ENCODE results near the gene WDR7.

DNA sequence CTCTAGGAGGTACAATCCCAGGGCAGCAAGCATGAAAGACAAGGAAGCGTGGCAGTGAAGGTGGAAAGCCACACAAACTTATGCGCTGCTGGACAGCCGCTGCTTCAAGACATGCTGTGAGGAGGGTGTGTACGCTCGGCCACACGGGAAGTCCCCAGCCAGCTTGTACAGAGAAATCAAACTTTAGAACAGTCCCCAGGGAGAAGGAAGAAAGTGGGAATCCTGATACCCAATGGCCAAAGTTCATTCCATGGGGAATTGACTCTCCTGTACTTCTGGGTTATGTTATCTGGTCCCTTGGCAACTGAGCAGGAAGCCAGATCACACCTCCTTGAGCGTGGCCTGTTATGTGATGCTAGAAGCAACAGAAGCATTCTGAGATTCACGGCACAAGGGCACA is 409.7 kb downstream of the WDR7 start:
- TF ChIP-seq, protein P1, sequence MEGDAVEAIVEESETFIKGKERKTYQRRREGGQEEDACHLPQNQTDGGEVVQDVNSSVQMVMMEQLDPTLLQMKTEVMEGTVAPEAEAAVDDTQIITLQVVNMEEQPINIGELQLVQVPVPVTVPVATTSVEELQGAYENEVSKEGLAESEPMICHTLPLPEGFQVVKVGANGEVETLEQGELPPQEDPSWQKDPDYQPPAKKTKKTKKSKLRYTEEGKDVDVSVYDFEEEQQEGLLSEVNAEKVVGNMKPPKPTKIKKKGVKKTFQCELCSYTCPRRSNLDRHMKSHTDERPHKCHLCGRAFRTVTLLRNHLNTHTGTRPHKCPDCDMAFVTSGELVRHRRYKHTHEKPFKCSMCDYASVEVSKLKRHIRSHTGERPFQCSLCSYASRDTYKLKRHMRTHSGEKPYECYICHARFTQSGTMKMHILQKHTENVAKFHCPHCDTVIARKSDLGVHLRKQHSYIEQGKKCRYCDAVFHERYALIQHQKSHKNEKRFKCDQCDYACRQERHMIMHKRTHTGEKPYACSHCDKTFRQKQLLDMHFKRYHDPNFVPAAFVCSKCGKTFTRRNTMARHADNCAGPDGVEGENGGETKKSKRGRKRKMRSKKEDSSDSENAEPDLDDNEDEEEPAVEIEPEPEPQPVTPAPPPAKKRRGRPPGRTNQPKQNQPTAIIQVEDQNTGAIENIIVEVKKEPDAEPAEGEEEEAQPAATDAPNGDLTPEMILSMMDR (IDR thresholded peaks at IDR 0.05; ENCODE audit: low read length), result no peak
- no peak for TF ChIP-seq EZH2 (IDR thresholded peaks at IDR 0.05; ENCODE audit: borderline replicate concordance, low read length)

Data from OCI-LY1 (cell line).